ENCODE results near the gene HDAC4. TPM values are rescaled to one million over a fixed set of nuclear protein-coding genes. Genes with fewer than 3 reads are reported as not detected.

HDAC4 gene
- total and polyA plus RNA-seq, 7 donors: 7.9 to 329 (median 129) TPM

DNA sequence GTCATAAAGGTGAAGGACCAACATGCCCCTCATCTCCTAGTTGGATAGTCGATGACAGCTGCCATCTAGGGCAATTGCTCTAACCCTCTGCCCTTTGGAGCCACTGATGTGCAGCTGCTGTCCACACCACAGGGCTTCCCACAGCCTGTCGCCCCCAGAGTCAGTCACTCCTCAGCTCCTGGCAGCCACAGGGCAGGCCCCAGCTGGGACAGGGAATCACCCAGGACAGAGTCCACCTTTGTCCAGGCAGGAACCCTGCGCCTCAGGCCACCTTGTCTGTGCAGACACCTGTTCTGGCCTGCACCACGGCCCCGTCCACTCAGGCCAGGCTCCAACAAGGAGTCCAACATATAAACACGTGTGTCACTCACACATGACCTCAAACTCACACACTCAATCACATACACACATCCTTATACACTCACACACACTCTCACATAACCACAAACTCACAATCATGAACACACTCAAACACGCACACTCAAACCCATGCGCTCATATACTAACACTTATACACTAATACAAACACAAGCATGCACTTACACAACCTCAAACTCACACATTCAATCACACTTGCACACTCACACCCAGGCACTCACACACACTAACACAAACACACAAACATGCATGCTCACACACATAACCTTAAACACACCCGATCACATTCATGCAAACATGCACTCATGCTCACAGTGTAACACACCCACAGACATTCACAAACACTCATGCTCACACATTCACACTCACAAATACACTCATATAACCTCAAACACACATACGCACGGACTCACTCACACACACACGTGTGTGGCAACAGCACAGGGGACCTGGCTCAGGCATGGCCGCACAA, 29.7 kb downstream of the HDAC4 start:
- intact Hi-C loops (cut with DNase I): no loop called here
- ATAC-seq (peak in 2 of 4 donors; percentile 10 to 43), DNase-seq (peak in 1 of 2 donors; percentile 34)
- WGBS, 3 donors: 82 to 90% (median 89%) methylated on average over 13 of the region's 13 CpGs
- Histone ChIP-seq H3K27ac (no peak overlapping the region), H3K27me3 (ENCODE audit: insufficient read depth in 3 of 3, low read length in 2 of 3) (no peaks in the 10 kb centered on the region), H3K9me3 (no peaks in the 10 kb centered on the region), H3K4me1 (no peaks in the 10 kb centered on the region), H3K36me3 (ENCODE audit: insufficient read depth in 1 of 2, low read depth in 1 of 2) (no peaks in the 10 kb centered on the region), H3K4me3 (no peak overlapping the region)
- TF ChIP-seq, protein P1, sequence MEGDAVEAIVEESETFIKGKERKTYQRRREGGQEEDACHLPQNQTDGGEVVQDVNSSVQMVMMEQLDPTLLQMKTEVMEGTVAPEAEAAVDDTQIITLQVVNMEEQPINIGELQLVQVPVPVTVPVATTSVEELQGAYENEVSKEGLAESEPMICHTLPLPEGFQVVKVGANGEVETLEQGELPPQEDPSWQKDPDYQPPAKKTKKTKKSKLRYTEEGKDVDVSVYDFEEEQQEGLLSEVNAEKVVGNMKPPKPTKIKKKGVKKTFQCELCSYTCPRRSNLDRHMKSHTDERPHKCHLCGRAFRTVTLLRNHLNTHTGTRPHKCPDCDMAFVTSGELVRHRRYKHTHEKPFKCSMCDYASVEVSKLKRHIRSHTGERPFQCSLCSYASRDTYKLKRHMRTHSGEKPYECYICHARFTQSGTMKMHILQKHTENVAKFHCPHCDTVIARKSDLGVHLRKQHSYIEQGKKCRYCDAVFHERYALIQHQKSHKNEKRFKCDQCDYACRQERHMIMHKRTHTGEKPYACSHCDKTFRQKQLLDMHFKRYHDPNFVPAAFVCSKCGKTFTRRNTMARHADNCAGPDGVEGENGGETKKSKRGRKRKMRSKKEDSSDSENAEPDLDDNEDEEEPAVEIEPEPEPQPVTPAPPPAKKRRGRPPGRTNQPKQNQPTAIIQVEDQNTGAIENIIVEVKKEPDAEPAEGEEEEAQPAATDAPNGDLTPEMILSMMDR (IDR thresholded peaks at IDR 0.05): no peak

DNA sequence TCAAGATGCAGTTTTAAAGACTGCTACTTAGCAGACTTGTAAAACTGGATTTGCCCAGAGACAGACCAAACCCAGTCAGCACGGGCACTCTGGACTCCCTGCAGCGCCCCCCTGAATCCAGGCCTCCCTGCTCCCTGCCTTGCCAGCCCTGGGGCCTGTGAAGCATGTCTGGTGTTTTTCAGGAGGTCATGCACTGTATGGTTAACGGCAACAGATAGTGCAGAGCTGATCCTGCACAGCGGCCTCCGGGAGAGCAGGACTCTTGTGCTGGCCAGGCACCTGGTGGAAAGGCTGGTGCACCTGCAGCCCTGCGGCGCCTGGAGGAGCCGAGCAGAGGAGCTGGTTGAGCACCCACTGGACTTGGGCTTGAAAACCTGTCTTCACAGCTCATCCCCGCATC, 30.4 kb downstream of the HDAC4 start:
- Histone ChIP-seq H3K27ac (no peak overlapping the region), H3K9me3 (no peaks in the 10 kb centered on the region), H3K27me3 (ENCODE audit: insufficient read depth in 3 of 3, low read length in 2 of 3) (no peaks in the 10 kb centered on the region), H3K4me1 (no peaks in the 10 kb centered on the region), H3K4me3 (no peak overlapping the region), H3K36me3 (ENCODE audit: insufficient read depth in 1 of 2, low read depth in 1 of 2) (no peaks in the 10 kb centered on the region)
- TF ChIP-seq, protein P1 (IDR thresholded peaks at IDR 0.05): no peak
- ATAC-seq (no peak), DNase-seq (peak in 1 of 2 donors; percentile 25)
- 97 to 98% (median 98%) methylated on average over 9 of the region's 9 CpGs for WGBS, 3 donors
- intact Hi-C loops (cut with DNase I): no loop called here

DNA sequence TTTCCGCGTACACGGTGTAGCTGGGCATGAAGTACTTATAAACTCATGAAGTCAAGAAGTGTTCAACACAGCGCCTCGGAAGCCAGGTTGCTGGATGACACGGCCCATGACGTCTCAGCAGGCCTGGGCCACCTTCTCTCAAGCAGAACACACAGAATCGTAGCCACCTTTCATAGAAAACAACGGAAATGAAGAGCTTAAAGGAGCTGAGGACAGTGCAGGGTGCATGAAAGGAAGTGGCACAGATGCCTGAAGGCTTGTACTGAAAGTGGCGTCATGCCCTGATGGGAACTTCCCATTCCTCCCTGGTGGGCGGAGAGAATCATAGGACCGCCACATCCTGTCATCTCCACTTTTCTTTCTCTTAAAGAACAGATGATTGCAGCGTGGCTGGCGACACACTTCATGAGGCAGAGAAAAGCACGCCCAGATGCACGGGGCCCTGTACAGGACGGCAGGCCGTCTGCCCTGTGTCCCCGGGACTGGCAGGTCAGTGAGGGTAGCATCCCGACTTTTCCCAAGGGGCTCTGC, 31.1 kb downstream of the HDAC4 start:
- ATAC-seq: peak in 2 of 4 donors; percentile 9 to 25
- no peaks in the 10 kb centered on the region for H3K36me3 ChIP-seq (ENCODE audit: insufficient read depth in 1 of 2, low read depth in 1 of 2)
- 87 to 90% (median 89%) methylated on average over 20 of the region's 20 CpGs for WGBS, 3 donors
- intact Hi-C loops (cut with DNase I): no loop called here
- no peaks in the 10 kb centered on the region for H3K4me1 ChIP-seq
- no peaks in the 10 kb centered on the region for H3K9me3 ChIP-seq
- no peak overlapping the region for H3K27ac ChIP-seq
- TF ChIP-seq, protein P1 (IDR thresholded peaks at IDR 0.05): no peak
- no peak overlapping the region for H3K4me3 ChIP-seq
- peak in 1 of 2 donors; percentile 40 for DNase-seq
- no peaks in the 10 kb centered on the region for H3K27me3 ChIP-seq (ENCODE audit: insufficient read depth in 3 of 3, low read length in 2 of 3)

DNA sequence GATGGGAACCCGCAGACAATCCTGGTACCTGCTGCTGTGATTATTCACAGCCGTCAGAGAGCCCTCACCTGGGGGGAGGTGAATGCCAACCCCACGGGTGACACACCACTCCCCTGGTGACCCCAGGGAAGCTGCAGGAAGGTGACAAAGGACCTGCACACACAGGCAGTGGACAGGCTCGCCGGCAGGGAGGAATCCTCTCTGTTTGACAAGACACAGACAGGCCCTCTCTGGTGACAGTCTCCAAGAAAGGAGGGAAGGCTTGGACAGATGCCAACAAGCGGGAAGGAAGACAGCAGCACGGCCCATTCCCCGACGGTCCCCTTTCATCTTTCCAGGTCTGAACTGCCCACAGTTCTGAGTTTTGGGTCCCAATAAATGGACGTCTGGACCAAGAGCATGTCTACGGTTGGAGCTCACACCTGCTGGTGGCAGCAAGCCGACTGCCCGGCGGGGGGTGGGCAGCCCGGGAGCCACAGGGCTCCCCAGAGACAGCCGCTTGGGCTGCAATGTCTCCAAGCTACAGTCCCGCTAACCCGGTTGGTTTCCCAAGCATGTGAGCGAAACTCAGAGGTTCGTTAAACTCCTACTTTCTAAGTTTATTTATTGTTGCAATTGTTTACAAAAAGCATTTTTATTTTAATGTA, 31.8 kb downstream of the HDAC4 start:
- no peaks in the 10 kb centered on the region for H3K9me3 ChIP-seq
- 61 to 63% (median 62%) methylated on average over 20 of the region's 20 CpGs for WGBS, 3 donors
- DNase-seq (peak in 1 of 2 donors; percentile 36), ATAC-seq (peak in 2 of 4 donors; percentile 13 to 17)
- intact Hi-C loops (cut with DNase I): no loop called here
- H3K4me3 ChIP-seq: no peak overlapping the region
- TF ChIP-seq, protein P1 (IDR thresholded peaks at IDR 0.05): no peak
- H3K27me3 ChIP-seq (ENCODE audit: insufficient read depth in 3 of 3, low read length in 2 of 3): no peaks in the 10 kb centered on the region
- no peak overlapping the region for H3K27ac ChIP-seq
- no peaks in the 10 kb centered on the region for H3K36me3 ChIP-seq (ENCODE audit: insufficient read depth in 1 of 2, low read depth in 1 of 2)
- H3K4me1 ChIP-seq: no peaks in the 10 kb centered on the region

Measured in psoas muscle (tissue), 8 donors.